Effector memory CD4-positive, alpha-beta T cell (primary cell): Measurements from ENCODE around the gene AOC3.
"Not testable (repeated sequence)": the region's sequence is repeated elsewhere in the genome, so short reads cannot be mapped to it uniquely, and the experiment has no call there.

Source experiments
- DNase-seq, 3 donors: peaks; one replicate each; pipeline ENCODE4 v3.0.0-alpha.2; 2020
- H3K27ac ChIP-seq: 2 replicates; pipeline ENCODE4 v1.7.0; 2013; ENCODE audit warnings: mild to moderate bottlenecking, low read length, moderate library complexity; ENCODE audit not compliant: insufficient read depth, poor library complexity, severe bottlenecking
- H3K27me3 ChIP-seq: replicated peaks from 2 replicates; pipeline ENCODE4 v1.7.0; 2013; ENCODE audit warnings: mild to moderate bottlenecking, low read length; ENCODE audit not compliant: insufficient read depth, control insufficient read depth, poor library complexity, severe bottlenecking
- H3K36me3 ChIP-seq: 2 replicates; pipeline ENCODE4 v1.7.0; 2013; ENCODE audit warnings: mild to moderate bottlenecking, low read length, moderate library complexity; ENCODE audit not compliant: control insufficient read depth, insufficient read depth
- H3K4me1 ChIP-seq: 2 replicates; pipeline ENCODE4 v1.7.0; 2013; ENCODE audit warnings: low read length, mild to moderate bottlenecking; ENCODE audit not compliant: control insufficient read depth, insufficient read depth, poor library complexity, severe bottlenecking
- H3K4me3 ChIP-seq: 2 replicates; pipeline ENCODE4 v1.7.0; 2013; ENCODE audit warnings: low read length, low read depth, mild to moderate bottlenecking; ENCODE audit not compliant: insufficient read depth, poor library complexity, severe bottlenecking
- H3K9me3 ChIP-seq: 2 replicates; pipeline ENCODE4 v1.7.0; 2013; ENCODE audit warnings: mild to moderate bottlenecking, low read length, moderate library complexity; ENCODE audit not compliant: control insufficient read depth

Gene AOC3

GRCh38 chr17:42878924-42879595, 28.1 kb downstream of the AOC3 start:
- no peak overlapping the region for H3K4me3 ChIP-seq

GRCh38 chr17:42879596-42879985, 28.6 kb downstream of the AOC3 start:
- no peak for DNase-seq

More at GRCh38 chr17:42878924-42879595, 28.1 kb downstream of the AOC3 start:
- Histone ChIP-seq H3K27ac (no peak overlapping the region), H3K27me3 (no peaks in the 10 kb centered on the region), H3K4me1 (no peaks in the 10 kb centered on the region), H3K9me3 (no peaks in the 10 kb centered on the region), H3K36me3 (no peaks in the 10 kb centered on the region)
- DNase-seq: no peak

GRCh38 chr17:42880776-42881310, 29.8 kb downstream of the AOC3 start:
- Histone ChIP-seq H3K4me1 (no peaks in the 10 kb centered on the region), H3K4me3 (no peak overlapping the region), H3K27me3 (no peaks in the 10 kb centered on the region), H3K36me3 (no peaks in the 10 kb centered on the region), H3K27ac (no peak overlapping the region), H3K9me3 (no peaks in the 10 kb centered on the region)
- DNase-seq: no peak

More at GRCh38 chr17:42879596-42879985, 28.6 kb downstream of the AOC3 start:
- H3K9me3 ChIP-seq: no peaks in the 10 kb centered on the region
- H3K36me3 ChIP-seq: no peaks in the 10 kb centered on the region
- H3K4me1 ChIP-seq: no peaks in the 10 kb centered on the region
- no peak overlapping the region for H3K27ac ChIP-seq
- no peaks in the 10 kb centered on the region for H3K27me3 ChIP-seq
- no peak overlapping the region for H3K4me3 ChIP-seq

GRCh38 chr17:42881706-42882105, 30.7 kb downstream of the AOC3 start:
- H3K27ac ChIP-seq, H3K9me3 ChIP-seq, H3K4me3 ChIP-seq, H3K4me1 ChIP-seq, H3K36me3 ChIP-seq, H3K27me3 ChIP-seq, DNase-seq: not testable (repeated sequence)

GRCh38 chr17:42882166-42882565, 31.2 kb downstream of the AOC3 start:
- no peak for DNase-seq
- no peaks in the 10 kb centered on the region for H3K9me3 ChIP-seq
- no peaks in the 10 kb centered on the region for H3K36me3 ChIP-seq
- no peak overlapping the region for H3K27ac ChIP-seq
- H3K4me3 ChIP-seq: no peak overlapping the region
- no peaks in the 10 kb centered on the region for H3K4me1 ChIP-seq
- no peaks in the 10 kb centered on the region for H3K27me3 ChIP-seq

GRCh38 chr17:42883802-42884558, 33.0 kb downstream of the AOC3 start:
- H3K4me1 ChIP-seq: no peaks in the 10 kb centered on the region
- no peaks in the 10 kb centered on the region for H3K9me3 ChIP-seq
- H3K27ac ChIP-seq: no peak overlapping the region
- no peaks in the 10 kb centered on the region for H3K36me3 ChIP-seq
- no peaks in the 10 kb centered on the region for H3K27me3 ChIP-seq
- H3K4me3 ChIP-seq: no peak overlapping the region
- no peak for DNase-seq

- H3K4me3 ChIP-seq, H3K4me1 ChIP-seq, H3K36me3 ChIP-seq, H3K9me3 ChIP-seq, DNase-seq, H3K27ac ChIP-seq, H3K27me3 ChIP-seq: not testable (repeated sequence)
Measured at GRCh38 chr17:42885806-42886205, 34.8 kb downstream of the AOC3 start.

- no peaks in the 10 kb centered on the region for H3K9me3 ChIP-seq
Measured at GRCh38 chr17:42886283-42887176, 35.5 kb downstream of the AOC3 start.

GRCh38 chr17:42889809-42890208, 38.8 kb downstream of the AOC3 start:
- Histone ChIP-seq H3K27ac (no peak overlapping the region), H3K27me3 (no peaks in the 10 kb centered on the region), H3K4me3 (no peak overlapping the region), H3K36me3 (no peaks in the 10 kb centered on the region), H3K9me3 (no peaks in the 10 kb centered on the region), H3K4me1 (no peaks in the 10 kb centered on the region)
- no peak for DNase-seq

More at GRCh38 chr17:42886283-42887176, 35.5 kb downstream of the AOC3 start:
- Histone ChIP-seq H3K36me3 (no peaks in the 10 kb centered on the region), H3K27ac (no peak overlapping the region), H3K27me3 (no peaks in the 10 kb centered on the region), H3K4me1 (no peaks in the 10 kb centered on the region), H3K4me3 (no peak overlapping the region)
- no peak for DNase-seq
